Activated CD4-positive, alpha-beta T cell treated with anti-CD3 and anti-CD28 coated beads, Interleukin-2, amount 50 U/mL, for 24 hours (primary cell): ENCODE measurements around the gene TTC4.
"Not testable (repeated sequence)": the region's sequence is repeated elsewhere in the genome, so short reads cannot be mapped to it uniquely, and the experiment has no call there.

ENCODE experiments used
- DNase-seq, 2 donors: peaks; one replicate each; pipeline ENCODE4 v3.0.0-alpha.2; 2020; ENCODE audit warnings: low read depth in 1 of 2, low spot score in 1 of 2

Gene TTC4

GRCh38 chr1:54748094-54748835 lies 32.6 kb downstream of the TTC4 start:
- DNase-seq: no peak

DNA sequence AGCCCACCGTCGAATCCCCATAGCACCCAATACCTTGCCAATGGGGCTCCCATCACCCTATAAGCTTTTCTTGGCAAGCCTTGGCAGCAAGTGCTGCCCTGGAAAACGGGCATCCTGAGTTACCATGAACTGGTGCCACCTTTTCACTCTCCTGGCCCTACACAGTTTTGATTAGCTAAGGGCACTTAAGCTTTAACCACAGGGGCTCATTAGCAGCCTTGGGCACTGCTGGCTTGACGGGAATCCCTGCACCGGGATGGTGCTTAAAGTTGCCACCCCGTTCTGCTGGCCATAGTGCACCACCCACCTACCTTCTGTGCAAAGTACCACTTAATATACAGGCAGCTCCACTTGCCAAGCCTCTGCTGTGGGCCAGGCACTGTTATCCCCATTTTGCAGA lies 34.9 kb downstream of the TTC4 start:
- no peak for DNase-seq

DNA sequence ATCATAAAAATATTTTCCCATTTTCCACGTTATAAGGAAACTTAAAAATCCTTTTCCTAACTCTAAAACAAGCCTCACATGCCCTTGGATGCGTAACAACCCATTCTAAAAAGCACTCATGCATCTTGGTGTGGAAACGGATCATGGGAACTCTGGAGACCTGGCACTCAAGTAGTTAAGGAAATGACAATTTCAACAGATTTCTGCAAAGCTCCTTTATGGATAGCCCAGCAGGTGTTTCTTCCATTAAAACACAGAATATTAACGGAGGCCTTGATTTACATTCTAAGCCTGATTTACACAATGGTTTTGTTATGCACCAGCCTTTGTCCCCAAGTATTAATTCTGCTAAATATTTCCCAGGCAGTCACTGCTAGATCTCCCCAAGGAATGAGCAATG lies 35.8 kb downstream of the TTC4 start:
- no peak for DNase-seq

DNA sequence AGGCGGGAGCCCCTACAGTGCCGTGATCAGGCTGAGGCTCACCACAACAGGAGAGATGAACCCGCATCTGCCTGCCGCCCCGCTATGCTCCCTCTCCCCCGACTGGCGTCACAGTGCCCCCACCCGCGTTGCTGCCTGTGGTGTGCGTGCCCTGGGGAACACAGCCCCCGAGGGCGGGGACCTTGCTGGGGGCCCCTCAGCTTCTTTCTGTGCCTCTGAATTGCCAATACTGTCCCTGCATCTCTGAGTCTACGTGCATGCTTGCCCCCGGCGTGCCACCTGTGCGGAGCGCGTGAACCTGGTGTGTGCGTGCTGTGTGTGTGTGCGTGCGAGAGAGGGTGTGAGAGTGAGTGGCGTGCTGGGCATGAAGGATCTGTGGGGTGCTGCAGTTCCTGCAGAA lies 38.4 kb downstream of the TTC4 start:
- no peak for DNase-seq

GRCh38 chr1:54754486-54755285 lies 39.0 kb downstream of the TTC4 start:
- DNase-seq: no peak

GRCh38 chr1:54757833-54758232 lies 42.2 kb downstream of the TTC4 start:
- DNase-seq: no peak

DNA sequence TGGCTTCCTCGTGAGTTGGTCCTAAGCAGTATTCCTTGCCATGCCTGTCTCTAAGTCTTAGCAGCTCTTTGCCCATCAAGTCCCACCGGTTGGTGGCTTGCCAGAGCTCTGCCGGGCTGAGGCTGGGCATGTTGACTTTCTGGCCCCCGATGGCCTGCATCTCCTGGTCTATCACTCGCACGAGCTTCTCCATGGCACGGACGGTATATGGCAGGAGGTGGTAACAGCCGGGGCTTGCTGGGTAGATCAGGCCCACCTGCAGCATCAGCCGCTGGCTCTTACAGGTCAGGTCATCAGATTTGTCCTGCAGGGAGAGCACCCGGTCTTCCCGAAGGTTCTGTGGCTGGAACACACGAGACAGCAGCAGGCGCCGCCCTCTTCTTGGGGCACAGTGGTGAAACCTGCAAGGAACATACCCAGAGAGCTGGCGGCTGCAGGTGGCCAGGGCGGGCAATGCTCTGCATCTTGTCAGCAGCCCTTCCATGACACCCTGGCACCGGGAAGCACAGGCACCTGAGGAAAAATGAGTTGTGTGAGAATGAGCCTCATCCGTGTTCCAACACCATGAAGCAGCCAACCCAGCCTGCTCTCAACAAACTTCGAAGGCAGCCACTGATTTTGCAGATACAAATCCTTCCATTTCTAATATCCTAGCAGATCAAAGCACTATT lies 43.2 kb downstream of the TTC4 start:
- DNase-seq: no peak

- no peak for DNase-seq
These were observed 48.1 kb downstream of the TTC4 start for GRCh38 chr1:54763816-54764132.

DNA sequence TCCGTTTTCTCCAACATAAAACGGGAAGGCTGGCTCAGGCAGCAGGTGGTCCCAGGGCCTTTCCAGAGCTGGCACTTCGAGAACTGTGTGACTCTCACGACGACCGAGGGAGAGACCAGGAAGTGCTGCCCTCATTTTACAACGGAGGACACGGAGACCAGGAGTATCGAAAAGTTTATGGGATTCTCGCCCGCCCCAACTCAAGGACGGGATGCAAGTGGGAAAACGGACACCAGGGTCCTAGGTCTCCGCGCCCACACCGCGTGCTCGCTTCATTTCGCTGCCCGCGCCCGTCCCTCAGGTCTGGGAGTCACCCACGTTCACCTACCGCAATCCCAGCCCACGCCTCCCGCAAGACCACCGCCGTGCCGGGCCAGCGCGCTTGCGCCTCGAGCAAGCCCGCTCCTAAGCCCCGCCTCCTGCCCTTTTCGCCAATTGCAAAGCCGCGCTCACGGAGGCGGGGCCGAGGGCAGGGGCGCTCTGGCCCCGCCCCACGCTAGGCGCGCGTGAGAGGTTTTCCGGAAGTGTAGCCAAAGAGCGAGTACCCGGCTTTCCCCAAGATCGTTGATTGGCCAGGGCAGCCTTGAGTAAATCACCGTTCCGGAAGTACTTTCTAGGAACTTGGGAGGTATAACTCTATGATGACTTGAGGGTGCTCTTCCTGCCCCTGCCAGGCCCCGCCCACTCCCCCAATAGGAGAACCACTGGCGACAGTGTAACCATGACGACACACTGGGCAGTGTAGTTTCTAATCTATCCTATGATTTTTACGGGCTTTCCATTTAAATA lies 48.7 kb downstream of the TTC4 start, which contains the start of gene PARS2:
Gene PARS2, minus strand, starts transcription at position 391 of the 789 bp plus-strand sequence. CDS start 5,362 bp downstream, outside the sequence.
- DNase-seq: peak; percentile 86 to 95

- no peak for DNase-seq
These were observed 49.4 kb downstream of the TTC4 start for GRCh38 chr1:54764922-54765561.

DNA sequence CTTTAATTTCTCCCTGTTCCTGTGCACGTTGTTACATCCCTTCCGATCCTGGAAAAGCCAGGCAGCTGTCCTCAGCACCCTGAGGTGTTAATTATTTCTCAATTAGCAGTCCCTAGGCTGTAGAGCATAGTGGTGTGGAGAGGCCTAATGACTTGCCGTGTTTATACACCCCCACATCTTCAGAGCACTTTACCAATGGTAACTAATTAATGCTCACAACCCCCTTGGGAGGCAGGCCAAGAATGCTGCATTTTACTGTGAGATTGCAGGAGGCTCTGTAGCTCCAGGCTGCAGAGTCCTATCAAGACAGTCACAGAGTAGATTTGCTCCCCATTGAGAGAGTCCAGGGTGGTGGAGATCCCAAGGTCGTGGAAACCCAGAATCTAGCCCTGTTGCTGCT lies 51.1 kb downstream of the TTC4 start:
- DNase-seq: no peak

GRCh38 chr1:54767526-54767925 lies 51.9 kb downstream of the TTC4 start:
- DNase-seq: no peak

- DNase-seq: no peak
These were observed 52.4 kb downstream of the TTC4 start for GRCh38 chr1:54768093-54768492.

- no peak for DNase-seq
These were observed 57.3 kb downstream of the TTC4 start for GRCh38 chr1:54772951-54773350.

DNA sequence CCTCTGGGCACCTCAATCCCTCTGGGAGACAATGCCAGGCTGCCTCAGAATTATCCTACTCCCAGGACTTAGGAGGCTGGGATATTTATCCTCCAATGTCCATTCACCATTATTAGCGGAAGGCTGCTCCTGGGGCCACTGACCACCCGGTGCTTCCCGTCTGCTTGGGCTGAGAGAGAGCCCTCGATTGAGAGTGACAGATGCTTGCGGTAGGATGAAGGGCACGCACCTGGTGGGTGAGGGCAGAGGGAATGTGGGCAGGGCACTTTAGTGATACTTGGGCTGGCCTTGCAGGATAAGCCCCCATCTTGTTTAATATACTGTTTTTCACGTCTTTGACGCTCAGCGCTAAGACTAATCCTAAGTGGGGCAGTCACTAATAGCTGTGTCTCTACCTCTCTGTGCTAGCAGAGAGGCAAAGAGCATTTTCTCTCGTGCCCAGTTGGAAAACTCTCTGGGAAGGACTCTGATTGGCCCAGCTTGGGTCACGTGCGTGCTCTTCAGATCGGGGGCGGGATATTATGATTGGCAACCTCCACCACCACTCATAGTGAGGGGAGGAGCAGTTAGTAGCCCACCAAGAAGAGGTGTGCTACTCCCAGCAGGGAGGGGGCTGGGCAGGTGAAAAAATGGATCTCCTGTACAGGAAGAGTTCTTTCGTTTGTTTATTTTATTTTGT lies 59.3 kb downstream of the TTC4 start:
- no peak for DNase-seq

GRCh38 chr1:54775828-54776721 lies 60.4 kb downstream of the TTC4 start:
- not testable (repeated sequence) for DNase-seq

GRCh38 chr1:54777011-54777410 lies 61.4 kb downstream of the TTC4 start:
- no peak for DNase-seq

DNA sequence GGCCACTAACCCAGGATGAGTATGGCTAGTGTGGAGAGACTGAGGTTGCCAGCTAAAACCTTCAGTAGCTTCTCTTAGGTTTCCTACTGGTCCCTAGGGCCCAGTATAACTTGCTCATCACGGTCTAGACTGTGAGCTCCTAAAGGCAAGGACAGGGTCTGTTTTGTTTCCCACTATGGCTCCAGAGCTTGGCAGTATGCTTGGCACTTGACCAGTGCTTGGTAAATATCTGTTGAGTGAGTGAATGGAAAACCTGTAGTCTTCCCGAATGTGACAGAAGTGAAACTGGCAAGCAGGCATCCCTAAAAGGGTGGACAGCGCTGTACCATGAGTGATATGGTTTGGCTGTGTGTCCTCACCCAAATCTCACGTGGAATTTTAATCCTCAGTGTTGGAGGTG lies 61.8 kb downstream of the TTC4 start:
- no peak for DNase-seq

GRCh38 chr1:54781023-54781723 lies 65.5 kb downstream of the TTC4 start:
- no peak for DNase-seq
